Body of pancreas (tissue), 4 donors: ENCODE measurements around the gene KMT5C.

ENCODE experiments used
- CTCF ChIP-seq, 7 experiments: fragments of 450-650 bp in 4 of 7; fragments of 200-600 bp in 3 of 7; sonication (generic) in 3 of 7; IDR thresholded peaks; one replicate each; pipeline ENCODE4 v1.5.1; 2016 to 2019; ENCODE audit warnings: antibody characterized with exemption in 7 of 7
- POLR2A ChIP-seq, 3 donors: fragments of 450-650 bp; IDR thresholded peaks; one replicate each; pipeline ENCODE4 v1.6.1; 2016; ENCODE audit warnings: antibody characterized with exemption in 3 of 3, mild to moderate bottlenecking in 2 of 3

- TF ChIP-seq CTCF (IDR thresholded peaks at IDR 0.05) (no peak), POLR2A (IDR thresholded peaks at IDR 0.05) (no peak)
These were observed 48.2 kb downstream of the KMT5C start for GRCh38 chr19:55387736-55388497.
